WTC11 (cell line): ENCODE results near the gene KLK6. TPM values are rescaled to one million over a fixed set of nuclear protein-coding genes. Genes with fewer than 3 reads are reported as not detected.

Source experiments
- ATAC-seq: fragments of 200-7000 bp; cut with Tn5 transposase; 2 replicates; pipeline ENCODE4 v1.10.0; 2021; ENCODE audit warnings: mild to moderate bottlenecking, moderate library complexity
- CTCF ChIA-PET: fragments of 300-600 bp; sonication (Branson Sonifier 250); formaldehyde crosslinking; loops from one replicate; lab custom pipeline; 2021; ENCODE audit warnings: antibody characterized with exemption; lab: Charles Lee
- POLR2A ChIA-PET: fragments of 350-600 bp; sonication (Branson Sonifier 250); formaldehyde crosslinking; loops from one replicate; lab custom pipeline; 2021; ENCODE audit warnings: antibody characterized with exemption; lab: Charles Lee
- DNase-seq: peaks from one replicate; pipeline ENCODE4 v3.0.0; 2021; ENCODE audit warnings: low spot score
- H3K27ac Mint-ChIP-seq: 2 replicates; pipeline ENCODE4 v1.8.0; 2021; ENCODE audit warnings: mixed read lengths
- H3K27me3 Mint-ChIP-seq: 2 replicates; pipeline ENCODE4 v1.8.0; 2021; ENCODE audit warnings: low read depth, mild to moderate bottlenecking, moderate library complexity, mixed read lengths
- H3K36me3 Mint-ChIP-seq: 2 replicates; pipeline ENCODE4 v1.8.0; 2021; ENCODE audit warnings: mixed read lengths
- H3K4me1 Mint-ChIP-seq: 2 replicates; pipeline ENCODE4 v1.8.0; 2022; ENCODE audit warnings: mixed read lengths
- H3K4me3 Mint-ChIP-seq: 2 replicates; pipeline ENCODE4 v1.8.0; 2021; ENCODE audit warnings: mild to moderate bottlenecking, moderate library complexity, mixed read lengths
- H3K9me3 Mint-ChIP-seq: 2 replicates; pipeline ENCODE4 v1.8.0; 2021; ENCODE audit warnings: mixed read lengths
- ATF3 ChIP-seq: sonication (generic); formaldehyde crosslinking; conservative IDR thresholded peaks from 2 replicates; pipeline ENCODE4 v1.8.1; 2022; ENCODE audit warnings: mild to moderate bottlenecking, missing genetic modification reagents
- CREM ChIP-seq: sonication (generic); formaldehyde crosslinking; IDR thresholded peaks from 2 replicates; pipeline ENCODE4 v1.8.1; 2022; ENCODE audit warnings: mild to moderate bottlenecking, missing genetic modification reagents, moderate library complexity
- ELF4 ChIP-seq: sonication (generic); formaldehyde crosslinking; IDR thresholded peaks from 2 replicates; pipeline ENCODE4 v1.8.1; 2022; ENCODE audit warnings: low read depth, mild to moderate bottlenecking, moderate library complexity, missing genetic modification reagents
- FOXJ3 ChIP-seq: sonication (generic); formaldehyde crosslinking; IDR thresholded peaks from 2 replicates; pipeline ENCODE4 v1.9.0; 2021; ENCODE audit warnings: missing genetic modification reagents, mild to moderate bottlenecking, borderline replicate concordance
- IRF2 ChIP-seq: sonication (generic); formaldehyde crosslinking; IDR thresholded peaks from 2 replicates; pipeline ENCODE4 v1.8.0; 2022; ENCODE audit warnings: low read depth, missing genetic modification reagents, borderline replicate concordance
- MLX ChIP-seq: sonication (generic); formaldehyde crosslinking; IDR thresholded peaks from 2 replicates; pipeline ENCODE4 v1.8.1; 2023; ENCODE audit warnings: mild to moderate bottlenecking, missing genetic modification reagents, moderate library complexity
- NFE2L1 ChIP-seq: sonication (generic); formaldehyde crosslinking; IDR thresholded peaks from 2 replicates; pipeline ENCODE4 v1.8.1; 2023; ENCODE audit warnings: missing genetic modification reagents
- NFYB ChIP-seq: sonication (generic); formaldehyde crosslinking; conservative IDR thresholded peaks from 2 replicates; pipeline ENCODE4 v1.8.0; 2022; ENCODE audit warnings: low read depth, missing genetic modification reagents
- RORB ChIP-seq: fragments of 250-450 bp; sonication (Bioruptor Pico); IDR thresholded peaks from 2 replicates; pipeline ENCODE4 v1.9.0; 2021; ENCODE audit warnings: mild to moderate bottlenecking
- SMAD4 ChIP-seq: sonication (generic); formaldehyde crosslinking; IDR thresholded peaks from 2 replicates; pipeline ENCODE4 v1.8.0; 2022; ENCODE audit warnings: mild to moderate bottlenecking, missing genetic modification reagents
- SOX15 ChIP-seq: fragments of 250-450 bp; sonication (Bioruptor Pico); IDR thresholded peaks from 2 replicates; pipeline ENCODE4 v1.9.0; 2021; ENCODE audit warnings: mild to moderate bottlenecking
- ZNF232 ChIP-seq: sonication (generic); formaldehyde crosslinking; IDR thresholded peaks from 2 replicates; pipeline ENCODE4 v1.8.0; 2022; ENCODE audit warnings: mild to moderate bottlenecking, missing genetic modification reagents
- ZNF281 ChIP-seq: sonication (generic); formaldehyde crosslinking; IDR thresholded peaks from 2 replicates; pipeline ENCODE4 v1.8.0; 2023; ENCODE audit warnings: mild to moderate bottlenecking, missing genetic modification reagents
- ZNF423 ChIP-seq: fragments of 250-450 bp; sonication (Bioruptor Pico); IDR thresholded peaks from 2 replicates; pipeline ENCODE4 v2.1.2; 2022; ENCODE audit warnings: mild to moderate bottlenecking, moderate library complexity
- total RNA-seq: library from RNA; stranded (reverse); gene quantifications from 3 replicates; pipeline ENCODE4 v1.2.3, GENCODE V29; 2021
- TF ChIP-seq, protein P1 (sequence below): sonication (generic); formaldehyde crosslinking; IDR thresholded peaks from 2 replicates; pipeline ENCODE4 v1.8.1; 2022; ENCODE audit warnings: missing genetic modification reagents, borderline replicate concordance
- TF ChIP-seq, protein P2 (sequence below): fragments of 250-450 bp; sonication (Bioruptor Pico); IDR thresholded peaks from 2 replicates; pipeline ENCODE4 v1.9.0; 2021; ENCODE audit warnings: mild to moderate bottlenecking
- TF ChIP-seq, protein P3 (sequence below): sonication (generic); formaldehyde crosslinking; IDR thresholded peaks from 2 replicates; pipeline ENCODE4 v1.8.0; 2022; ENCODE audit warnings: missing genetic modification reagents
- TF ChIP-seq, protein P4 (sequence below): sonication (generic); formaldehyde crosslinking; IDR thresholded peaks from 2 replicates; pipeline ENCODE4 v1.8.1; 2022; ENCODE audit warnings: low read depth, mild to moderate bottlenecking, moderate library complexity, missing genetic modification reagents, borderline replicate concordance
- TF ChIP-seq, protein P5 (sequence below): sonication (generic); formaldehyde crosslinking; IDR thresholded peaks from 2 replicates; pipeline ENCODE4 v1.8.1; 2022; ENCODE audit warnings: low read depth, missing genetic modification reagents, borderline replicate concordance

The KLK6 gene
- total RNA-seq, 1 experiment from 2014 or later = 0.52 TPM

DNA sequence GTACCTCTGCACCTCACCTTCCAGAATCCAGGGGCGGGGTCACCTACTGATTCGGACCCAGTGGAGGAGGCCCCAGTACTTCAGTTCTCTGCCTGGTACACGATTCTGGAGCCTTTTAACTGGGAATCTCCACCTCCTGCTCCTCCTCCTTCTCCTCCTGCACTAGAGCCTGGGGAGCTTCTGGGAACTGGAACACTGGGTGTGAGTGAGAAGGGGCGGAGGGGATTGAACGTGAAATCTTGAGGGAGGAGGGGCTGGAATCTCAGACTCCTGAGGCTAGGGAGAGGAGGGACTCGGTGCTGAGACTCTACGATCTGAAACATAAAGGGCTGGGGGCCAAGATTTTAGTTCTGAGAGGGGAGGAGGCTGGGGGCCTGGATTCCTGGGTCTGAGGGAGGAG lies 32.1 kb upstream of the KLK6 start, which contains the start of gene KLK8:
Gene KLK8 (minus strand): TSS at position 90 of the 400 bp plus-strand sequence. CDS start 437 bp downstream, outside the sequence.
- no peaks in the 10 kb centered on the region for H3K36me3 Mint-ChIP-seq
- H3K4me3 Mint-ChIP-seq = peak within 1 kb of the TSS; percentile 67
- CTCF ChIA-PET = interaction anchor here (1.0 to 6.0 kb wide), 8 partner anchors 16 to 95 kb away, joined by 3 to 94 read pairs (median 4); no protein-coding TSS in a partner anchor
- POLR2A ChIA-PET = no interaction called here
- H3K9me3 Mint-ChIP-seq = no peaks in the 10 kb centered on the region
- H3K27me3 Mint-ChIP-seq = peaks cover 50% of the 10 kb centered on the region
- TF ChIP-seq ZNF232 (CRISPR knock-in tag) = no peak
- TF ChIP-seq FOXJ3 (CRISPR knock-in tag) = no peak
- no peak for TF ChIP-seq SOX15
- TF ChIP-seq RORB (CRISPR knock-in tag) = no peak
- TF ChIP-seq CREM (CRISPR knock-in tag) = no peak
- TF ChIP-seq SMAD4 = no peak
- TF ChIP-seq, protein P1, sequence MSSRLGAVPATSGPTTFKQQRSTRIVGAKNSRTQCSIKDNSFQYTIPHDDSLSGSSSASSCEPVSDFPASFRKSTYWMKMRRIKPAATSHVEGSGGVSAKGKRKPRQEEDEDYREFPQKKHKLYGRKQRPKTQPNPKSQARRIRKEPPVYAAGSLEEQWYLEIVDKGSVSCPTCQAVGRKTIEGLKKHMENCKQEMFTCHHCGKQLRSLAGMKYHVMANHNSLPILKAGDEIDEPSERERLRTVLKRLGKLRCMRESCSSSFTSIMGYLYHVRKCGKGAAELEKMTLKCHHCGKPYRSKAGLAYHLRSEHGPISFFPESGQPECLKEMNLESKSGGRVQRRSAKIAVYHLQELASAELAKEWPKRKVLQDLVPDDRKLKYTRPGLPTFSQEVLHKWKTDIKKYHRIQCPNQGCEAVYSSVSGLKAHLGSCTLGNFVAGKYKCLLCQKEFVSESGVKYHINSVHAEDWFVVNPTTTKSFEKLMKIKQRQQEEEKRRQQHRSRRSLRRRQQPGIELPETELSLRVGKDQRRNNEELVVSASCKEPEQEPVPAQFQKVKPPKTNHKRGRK (CRISPR knock-in tag) = no peak
- TF ChIP-seq, protein P2, sequence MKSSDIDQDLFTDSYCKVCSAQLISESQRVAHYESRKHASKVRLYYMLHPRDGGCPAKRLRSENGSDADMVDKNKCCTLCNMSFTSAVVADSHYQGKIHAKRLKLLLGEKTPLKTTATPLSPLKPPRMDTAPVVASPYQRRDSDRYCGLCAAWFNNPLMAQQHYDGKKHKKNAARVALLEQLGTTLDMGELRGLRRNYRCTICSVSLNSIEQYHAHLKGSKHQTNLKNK (CRISPR knock-in tag) = no peak
- TF ChIP-seq ATF3 (CRISPR knock-in tag) = no peak
- TF ChIP-seq, protein P3, sequence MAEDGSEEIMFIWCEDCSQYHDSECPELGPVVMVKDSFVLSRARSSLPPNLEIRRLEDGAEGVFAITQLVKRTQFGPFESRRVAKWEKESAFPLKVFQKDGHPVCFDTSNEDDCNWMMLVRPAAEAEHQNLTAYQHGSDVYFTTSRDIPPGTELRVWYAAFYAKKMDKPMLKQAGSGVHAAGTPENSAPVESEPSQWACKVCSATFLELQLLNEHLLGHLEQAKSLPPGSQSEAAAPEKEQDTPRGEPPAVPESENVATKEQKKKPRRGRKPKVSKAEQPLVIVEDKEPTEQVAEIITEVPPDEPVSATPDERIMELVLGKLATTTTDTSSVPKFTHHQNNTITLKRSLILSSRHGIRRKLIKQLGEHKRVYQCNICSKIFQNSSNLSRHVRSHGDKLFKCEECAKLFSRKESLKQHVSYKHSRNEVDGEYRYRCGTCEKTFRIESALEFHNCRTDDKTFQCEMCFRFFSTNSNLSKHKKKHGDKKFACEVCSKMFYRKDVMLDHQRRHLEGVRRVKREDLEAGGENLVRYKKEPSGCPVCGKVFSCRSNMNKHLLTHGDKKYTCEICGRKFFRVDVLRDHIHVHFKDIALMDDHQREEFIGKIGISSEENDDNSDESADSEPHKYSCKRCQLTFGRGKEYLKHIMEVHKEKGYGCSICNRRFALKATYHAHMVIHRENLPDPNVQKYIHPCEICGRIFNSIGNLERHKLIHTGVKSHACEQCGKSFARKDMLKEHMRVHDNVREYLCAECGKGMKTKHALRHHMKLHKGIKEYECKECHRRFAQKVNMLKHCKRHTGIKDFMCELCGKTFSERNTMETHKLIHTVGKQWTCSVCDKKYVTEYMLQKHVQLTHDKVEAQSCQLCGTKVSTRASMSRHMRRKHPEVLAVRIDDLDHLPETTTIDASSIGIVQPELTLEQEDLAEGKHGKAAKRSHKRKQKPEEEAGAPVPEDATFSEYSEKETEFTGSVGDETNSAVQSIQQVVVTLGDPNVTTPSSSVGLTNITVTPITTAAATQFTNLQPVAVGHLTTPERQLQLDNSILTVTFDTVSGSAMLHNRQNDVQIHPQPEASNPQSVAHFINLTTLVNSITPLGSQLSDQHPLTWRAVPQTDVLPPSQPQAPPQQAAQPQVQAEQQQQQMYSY (CRISPR knock-in tag) = no peak
- TF ChIP-seq ZNF281 (CRISPR knock-in tag) = no peak
- no peak for TF ChIP-seq ELF4 (CRISPR knock-in tag)
- TF ChIP-seq MLX (CRISPR knock-in tag) = no peak
- TF ChIP-seq IRF2 = no peak
- TF ChIP-seq, protein P4, sequence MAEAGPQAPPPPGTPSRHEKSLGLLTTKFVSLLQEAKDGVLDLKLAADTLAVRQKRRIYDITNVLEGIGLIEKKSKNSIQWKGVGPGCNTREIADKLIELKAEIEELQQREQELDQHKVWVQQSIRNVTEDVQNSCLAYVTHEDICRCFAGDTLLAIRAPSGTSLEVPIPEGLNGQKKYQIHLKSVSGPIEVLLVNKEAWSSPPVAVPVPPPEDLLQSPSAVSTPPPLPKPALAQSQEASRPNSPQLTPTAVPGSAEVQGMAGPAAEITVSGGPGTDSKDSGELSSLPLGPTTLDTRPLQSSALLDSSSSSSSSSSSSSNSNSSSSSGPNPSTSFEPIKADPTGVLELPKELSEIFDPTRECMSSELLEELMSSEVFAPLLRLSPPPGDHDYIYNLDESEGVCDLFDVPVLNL (CRISPR knock-in tag) = no peak
- TF ChIP-seq NFE2L1 (CRISPR knock-in tag) = no peak
- no peak for TF ChIP-seq ZNF423 (CRISPR knock-in tag)
- TF ChIP-seq NFYB = no peak
- TF ChIP-seq, protein P5, sequence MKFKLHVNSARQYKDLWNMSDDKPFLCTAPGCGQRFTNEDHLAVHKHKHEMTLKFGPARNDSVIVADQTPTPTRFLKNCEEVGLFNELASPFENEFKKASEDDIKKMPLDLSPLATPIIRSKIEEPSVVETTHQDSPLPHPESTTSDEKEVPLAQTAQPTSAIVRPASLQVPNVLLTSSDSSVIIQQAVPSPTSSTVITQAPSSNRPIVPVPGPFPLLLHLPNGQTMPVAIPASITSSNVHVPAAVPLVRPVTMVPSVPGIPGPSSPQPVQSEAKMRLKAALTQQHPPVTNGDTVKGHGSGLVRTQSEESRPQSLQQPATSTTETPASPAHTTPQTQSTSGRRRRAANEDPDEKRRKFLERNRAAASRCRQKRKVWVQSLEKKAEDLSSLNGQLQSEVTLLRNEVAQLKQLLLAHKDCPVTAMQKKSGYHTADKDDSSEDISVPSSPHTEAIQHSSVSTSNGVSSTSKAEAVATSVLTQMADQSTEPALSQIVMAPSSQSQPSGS (CRISPR knock-in tag) = no peak
- TF ChIP-seq, all 79 proteins: peak for 0
- Mint-ChIP-seq H3K4me1 (peaks cover 24% of the 10 kb centered on the region), H3K27ac (peak within 1 kb of the TSS; percentile 93)
- ATAC-seq = 0 out of 2 replicates have a peak, but pooled peaks have one; percentile 5
- DNase-seq = no peak
